IMR-90 (cell line): ENCODE results near the gene FXN. TPM values are rescaled to one million over a fixed set of nuclear protein-coding genes. Genes with fewer than 3 reads are reported as not detected.

Source experiments
- ATAC-seq: fragments of 200-7000 bp; cut with Tn5 transposase; 2 replicates; pipeline ENCODE4 v1.9.1; 2020; ENCODE audit warnings: low read depth, mild to moderate bottlenecking, moderate library complexity
- BruUV-seq: library from RNA; stranded (reverse); fragments of 400-500 nt; replicated peaks from 2 replicates; lab custom pipeline; 2021; lab: Mats Ljungman, UMichigan
- CTCF ChIA-PET: fragments of 300-600 bp; formaldehyde crosslinking; extraction: SDS; loops from one replicate; lab custom pipeline; 2021; ENCODE audit warnings: antibody characterized with exemption; lab: Yijun Ruan, JAX
- POLR2A ChIA-PET: fragments of 300-600 bp; sonication (Branson Sonifier 250); formaldehyde crosslinking; loops from one replicate; lab custom pipeline; 2022; ENCODE audit warnings: antibody characterized with exemption; ENCODE audit not compliant: unreplicated experiment; lab: Charles Lee
- DNase-seq: peaks from one replicate; pipeline ENCODE4 v3.0.0; 2013
- H2AFZ ChIP-seq: replicated peaks from 2 replicates; pipeline ENCODE3; 2013; ENCODE audit warnings: low read length, mild to moderate bottlenecking; ENCODE audit not compliant: poor library complexity
- H2AK5ac ChIP-seq: 2 replicates; pipeline ENCODE4 v1.6.1; 2013; ENCODE audit warnings: low read depth, low read length, inconsistent platforms
- H2AK9ac ChIP-seq: replicated peaks from 2 replicates; pipeline ENCODE3; 2013; ENCODE audit warnings: mild to moderate bottlenecking, low read depth, low read length, moderate library complexity; ENCODE audit not compliant: poor library complexity
- H2BK120ac ChIP-seq: 2 replicates; pipeline ENCODE4 v1.6.1; 2013; ENCODE audit warnings: low read depth, low read length, inconsistent platforms
- H2BK15ac ChIP-seq: 3 replicates; pipeline ENCODE4 v1.6.1; 2013; ENCODE audit warnings: low read depth, low read length, inconsistent platforms
- H2BK20ac ChIP-seq: 2 replicates; pipeline ENCODE4 v1.6.1; 2013; ENCODE audit warnings: low read depth, mild to moderate bottlenecking, inconsistent platforms, low read length, moderate library complexity
- H2BK5ac ChIP-seq: 2 replicates; pipeline ENCODE4 v1.6.1; 2013; ENCODE audit warnings: mild to moderate bottlenecking, low read depth, low read length, inconsistent platforms; ENCODE audit not compliant: poor library complexity, severe bottlenecking
- H3K14ac ChIP-seq: replicated peaks from 2 replicates; pipeline ENCODE4 v1.6.1; 2013; ENCODE audit warnings: low read depth, low read length, inconsistent platforms
- H3K18ac ChIP-seq: 2 replicates; pipeline ENCODE4 v1.6.1; 2013; ENCODE audit warnings: low read depth, low read length, control low read depth
- H3K23ac ChIP-seq: 2 replicates; pipeline ENCODE4 v1.6.1; 2013; ENCODE audit warnings: low read depth, low read length, inconsistent platforms
- H3K27ac ChIP-seq: 2 replicates; pipeline ENCODE4 v1.5.1; 2013; ENCODE audit warnings: mild to moderate bottlenecking, control low read depth, low read length; ENCODE audit not compliant: insufficient read depth
- H3K27me3 ChIP-seq: 2 replicates; pipeline ENCODE4 v1.6.1; 2013; ENCODE audit warnings: low read length; ENCODE audit not compliant: control insufficient read depth, insufficient read depth
- H3K36me3 ChIP-seq: 2 replicates; pipeline ENCODE4 v1.6.1; 2013; ENCODE audit warnings: low read length, mixed read lengths; ENCODE audit not compliant: control insufficient read depth, insufficient read depth
- H3K4ac ChIP-seq: 2 replicates; pipeline ENCODE4 v1.6.1; 2013; ENCODE audit warnings: low read depth, low read length, inconsistent platforms
- H3K4me1 ChIP-seq: 2 replicates; pipeline ENCODE4 v1.6.1; 2013; ENCODE audit warnings: low read length, mixed read lengths; ENCODE audit not compliant: control insufficient read depth, insufficient read depth
- H3K4me2 ChIP-seq: 2 replicates; pipeline ENCODE4 v1.6.1; 2013; ENCODE audit warnings: low read depth, mild to moderate bottlenecking, control low read depth, low read length, moderate library complexity
- H3K4me3 ChIP-seq: 2 replicates; pipeline ENCODE4 v1.5.1; 2013; ENCODE audit warnings: low read depth, mild to moderate bottlenecking, control low read depth, low read length, moderate library complexity; ENCODE audit not compliant: insufficient read depth
- H3K56ac ChIP-seq: 2 replicates; pipeline ENCODE4 v1.6.1; 2013; ENCODE audit warnings: low read length, inconsistent platforms; ENCODE audit not compliant: insufficient read depth; ENCODE audit errors: extremely low read depth
- H3K79me1 ChIP-seq, 2 experiments: 2 replicates each; pipeline ENCODE4 v1.6.1; 2013; ENCODE audit warnings: low read length in 2 of 2, inconsistent platforms in 1 of 2, low read depth in 1 of 2
- H3K9ac ChIP-seq: 2 replicates; pipeline ENCODE4 v1.6.1; 2013; ENCODE audit warnings: low read depth, low read length, control low read depth
- H3K9me1 ChIP-seq: 2 replicates; pipeline ENCODE4 v1.6.1; 2013; ENCODE audit warnings: low read length, inconsistent platforms; ENCODE audit not compliant: insufficient read depth
- H3K9me3 ChIP-seq: 2 replicates; pipeline ENCODE4 v1.6.1; 2013; ENCODE audit warnings: low read length; ENCODE audit not compliant: control insufficient read depth, insufficient read depth
- H4K20me1 ChIP-seq: 2 replicates; pipeline ENCODE4 v1.6.1; 2013; ENCODE audit warnings: low read length, inconsistent platforms; ENCODE audit not compliant: insufficient read depth
- H4K5ac ChIP-seq: 2 replicates; pipeline ENCODE4 v1.6.1; 2013; ENCODE audit warnings: mild to moderate bottlenecking, low read depth, low read length, control low read depth
- H4K8ac ChIP-seq, 2 experiments: 2 replicates each; pipeline ENCODE4 v1.6.1; 2013; ENCODE audit warnings: low read depth in 2 of 2, low read length in 2 of 2, control low read depth in 1 of 2, inconsistent platforms in 1 of 2
- H4K91ac ChIP-seq: 2 replicates; pipeline ENCODE4 v1.6.1; 2013; ENCODE audit warnings: low read depth, low read length, inconsistent platforms; ENCODE audit not compliant: insufficient read depth
- BHLHE40 ChIP-seq: fragments of 150-350 bp; IDR thresholded peaks from 2 replicates; pipeline ENCODE4 v1.6.1; 2016; ENCODE audit warnings: mild to moderate bottlenecking, low read depth, low read length
- CEBPB ChIP-seq: IDR thresholded peaks from 2 replicates; pipeline ENCODE4 v1.6.1; 2012; ENCODE audit warnings: low read depth, low read length, improper control_type of control experiment
- CHD1 ChIP-seq: IDR thresholded peaks from 2 replicates; pipeline ENCODE4 v1.6.1; 2012; ENCODE audit warnings: low read depth, low read length, improper control_type of control experiment
- MAFK ChIP-seq: IDR thresholded peaks from 2 replicates; pipeline ENCODE4 v1.6.1; 2012; ENCODE audit warnings: low read depth, low read length, improper control_type of control experiment
- MAZ ChIP-seq: IDR thresholded peaks from 2 replicates; pipeline ENCODE4 v1.6.1; 2012; ENCODE audit warnings: low read depth, mild to moderate bottlenecking, low read length, improper control_type of control experiment, moderate library complexity, borderline replicate concordance
- MXI1 ChIP-seq: IDR thresholded peaks from 2 replicates; pipeline ENCODE4 v1.6.1; 2012; ENCODE audit warnings: low read depth, mild to moderate bottlenecking, low read length, moderate library complexity, borderline replicate concordance
- NFE2L2 ChIP-seq: fragments of 150-350 bp; IDR thresholded peaks from 2 replicates; pipeline ENCODE4 v1.6.1; 2016; ENCODE audit warnings: low read depth, mild to moderate bottlenecking, low read length
- POLR2A ChIP-seq: IDR thresholded peaks from 2 replicates; pipeline ENCODE4 v1.6.1; 2012; ENCODE audit warnings: mild to moderate bottlenecking, low read depth, low read length
- RAD21 ChIP-seq: IDR thresholded peaks from 2 replicates; pipeline ENCODE4 v1.6.1; 2012; ENCODE audit warnings: low read length, improper control_type of control experiment
- USF2 ChIP-seq: fragments of 150-350 bp; IDR thresholded peaks from 2 replicates; pipeline ENCODE4 v1.6.1; 2017; ENCODE audit warnings: mild to moderate bottlenecking, antibody characterized with exemption, low read length, low read depth
- WGBS, 2 experiments: methylation state at CpG; one replicate each; pipeline versions ENCODE4 v1.1.5 to v1.1.7; 2013; ENCODE audit warnings: missing lambda C conversion rate in 2 of 2; ENCODE audit not compliant: insufficient read length in 1 of 2; ENCODE audit errors: extremely low coverage in 2 of 2; 5-methylcytosine and 5-hydroxymethylcytosine counted together
- dilution Hi-C: fragments of 300-500 bp; cut with HindIII; formaldehyde crosslinking; loops from one replicate; pipeline ENCODE4 v1.14.3; 2018; ENCODE audit warnings: low sequenced_read_pairs; ENCODE audit not compliant: unreplicated experiment
- in situ Hi-C: fragments of 300-500 bp; cut with MboI; formaldehyde crosslinking; loops from 3 replicates; pipeline ENCODE4 v1.14.3; 2019; ENCODE audit warnings: low sequenced_read_pairs, inconsistent platforms, mixed read lengths
- intact Hi-C: fragments of 100-400 bp; cut with micrococcal nuclease; formaldehyde crosslinking; loops from 2 replicates; pipeline ENCODE4 v1.10.0; 2022
- polyA plus RNA-seq, 3 experiments: library from polyadenylated mRNA; depleted of rRNA; stranded (reverse); fragments of >200 nt; gene quantifications; 2 replicates each; pipeline ENCODE4 v1.2.3, GENCODE V29; 2012; ENCODE audit warnings: low replicate concordance in 1 of 3
- total RNA-seq: library from RNA; depleted of rRNA; stranded (reverse); fragments of >200 nt; gene quantifications from 2 replicates; pipeline ENCODE4 v1.2.3, GENCODE V29; 2012
- TF ChIP-seq, protein P1 (sequence below): conservative IDR thresholded peaks from 2 replicates; pipeline ENCODE4 v1.5.1; 2012; ENCODE audit warnings: mild to moderate bottlenecking, low read depth, low read length, improper control_type of control experiment

Gene FXN
- total and polyA plus RNA-seq, 2 of the 4 experiments (the other 2 are of a cell fraction) = 3.9 to 18.1 TPM

GRCh38 chr9:69122549-69123141, 87.1 kb downstream of the FXN start (continued):
- peak; percentile 3; the same call in 1 of the 2 replicates for TF ChIP-seq RAD21

DNA sequence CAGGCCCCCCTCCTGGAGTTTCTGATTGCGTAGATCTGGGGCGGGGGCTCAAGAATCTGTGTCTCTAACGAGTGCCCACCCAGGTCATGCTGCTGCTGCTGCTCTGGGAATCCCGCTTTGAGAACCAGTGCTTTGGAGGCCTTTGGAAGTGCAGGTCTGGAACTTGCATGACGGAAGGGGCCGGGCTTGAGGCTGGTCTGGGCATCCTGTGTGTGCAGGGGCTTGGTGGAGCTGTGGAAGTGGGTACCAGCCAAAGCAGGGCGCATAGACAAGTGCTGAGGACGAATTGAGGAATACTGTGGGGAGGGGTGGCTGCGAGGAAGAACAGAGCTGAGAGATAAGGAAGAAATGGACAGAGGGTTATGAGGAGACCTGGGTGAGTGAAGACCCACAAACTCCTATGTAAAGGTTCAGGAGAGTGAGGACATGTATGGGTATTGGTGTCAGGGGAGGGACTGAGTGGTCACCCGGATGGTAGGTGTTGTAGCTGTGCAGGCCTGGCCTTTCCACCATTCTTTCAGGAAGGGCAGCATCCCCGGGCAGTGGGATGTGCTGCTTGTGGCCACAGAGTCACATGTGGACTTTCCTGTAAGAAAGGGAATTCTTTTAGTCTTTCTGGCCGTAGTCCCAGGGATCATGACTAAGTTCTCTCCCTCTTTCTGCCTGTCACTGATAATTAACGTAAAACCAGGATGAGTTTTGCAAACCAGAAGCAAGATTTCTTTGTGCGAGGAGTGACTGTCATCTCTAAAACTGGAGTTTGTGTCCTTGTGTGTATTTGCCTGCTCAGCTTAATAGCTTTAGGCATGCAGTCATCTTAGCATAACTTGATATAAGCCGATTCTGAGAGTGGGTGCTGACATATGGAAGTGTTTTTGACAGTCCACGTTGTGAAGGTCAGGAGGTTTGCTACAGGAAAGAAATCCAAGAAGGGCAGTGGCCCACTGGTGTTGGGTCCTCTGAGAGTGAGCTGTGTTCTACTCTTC, 95.2 kb downstream of the FXN start:
- no TSS peak for BruUV-seq
- H3K9me1 ChIP-seq = peaks cover 30% of the 10 kb centered on the region
- ATAC-seq (peak; percentile 47), DNase-seq (peak; percentile 90)
- no peaks in the 10 kb centered on the region for H3K27me3 ChIP-seq
- H2BK15ac ChIP-seq = 0 out of 3 replicates have a peak overlapping the region, but pooled peaks have one; percentile 23
- H3K56ac ChIP-seq = no peak overlapping the region
- CTCF ChIA-PET = no interaction called here
- intact Hi-C loops = loop anchor here (5.0 kb wide), 1 partner anchor 52 kb away; no protein-coding TSS in a partner anchor
- 85% methylated on average over 5 of the region's 16 CpGs; no CpG with 5 or more reads in 1 of the 2 experiments for WGBS, 2 experiments
- peak overlapping the region; percentile 18; the same call in 1 of the 2 replicates for H3K27ac ChIP-seq
- H4K5ac ChIP-seq = no peak overlapping the region
- peak overlapping the region; percentile 33 for H3K4me2 ChIP-seq
- H2AK9ac ChIP-seq = peak overlapping the region; percentile 35
- in situ Hi-C loops = no loop called here
- H4K20me1 ChIP-seq = peaks cover 14% of the 10 kb centered on the region
- H3K4me1 ChIP-seq = peaks cover 17% of the 10 kb centered on the region
- H4K91ac ChIP-seq = peak overlapping the region; percentile 69; the same call in 1 of the 2 replicates
- H3K23ac ChIP-seq = peak overlapping the region; percentile 19; the same call in 1 of the 2 replicates
- no peak overlapping the region; the same call in 1 of the 2 replicates for H3K18ac ChIP-seq
- H2AK5ac ChIP-seq = peak overlapping the region; percentile 68; the same call in 1 of the 2 replicates
- H4K8ac ChIP-seq = peak overlapping the region in 1 of 2 experiments; percentile 46; a peak in 2 of 4 replicates
- H3K9ac ChIP-seq = no peak overlapping the region; the same call in 1 of the 2 replicates
- no peaks in the 10 kb centered on the region for H3K9me3 ChIP-seq
- peak overlapping the region; percentile 76 for H2AFZ ChIP-seq
- POLR2A ChIA-PET = no interaction called here
- H2BK5ac ChIP-seq = peak overlapping the region; percentile 7
- peak overlapping the region; percentile 42 for H3K4ac ChIP-seq
- dilution Hi-C loops = no loop called here
- H3K79me1 ChIP-seq = peaks cover 19 to 53% of the 10 kb centered on the region in 2 experiments; a peak in 3 of 4 replicates
- H3K14ac ChIP-seq = peak overlapping the region; percentile 29; the same call in 1 of the 2 replicates
- H3K36me3 ChIP-seq = no peaks in the 10 kb centered on the region
- no peak overlapping the region for H3K4me3 ChIP-seq
- H2BK120ac ChIP-seq = peak overlapping the region; percentile 48
- H2BK20ac ChIP-seq = peak overlapping the region; percentile 22; the same call in 1 of the 2 replicates
- TF ChIP-seq CHD1 (no peak), CEBPB (no peak), POLR2A (no peak), MAZ (no peak), MAFK (peak; percentile 77), USF2 (peak; percentile 73), MXI1 (no peak), NFE2L2 (no peak), BHLHE40 (peak; percentile 54)
- TF ChIP-seq, protein P1, sequence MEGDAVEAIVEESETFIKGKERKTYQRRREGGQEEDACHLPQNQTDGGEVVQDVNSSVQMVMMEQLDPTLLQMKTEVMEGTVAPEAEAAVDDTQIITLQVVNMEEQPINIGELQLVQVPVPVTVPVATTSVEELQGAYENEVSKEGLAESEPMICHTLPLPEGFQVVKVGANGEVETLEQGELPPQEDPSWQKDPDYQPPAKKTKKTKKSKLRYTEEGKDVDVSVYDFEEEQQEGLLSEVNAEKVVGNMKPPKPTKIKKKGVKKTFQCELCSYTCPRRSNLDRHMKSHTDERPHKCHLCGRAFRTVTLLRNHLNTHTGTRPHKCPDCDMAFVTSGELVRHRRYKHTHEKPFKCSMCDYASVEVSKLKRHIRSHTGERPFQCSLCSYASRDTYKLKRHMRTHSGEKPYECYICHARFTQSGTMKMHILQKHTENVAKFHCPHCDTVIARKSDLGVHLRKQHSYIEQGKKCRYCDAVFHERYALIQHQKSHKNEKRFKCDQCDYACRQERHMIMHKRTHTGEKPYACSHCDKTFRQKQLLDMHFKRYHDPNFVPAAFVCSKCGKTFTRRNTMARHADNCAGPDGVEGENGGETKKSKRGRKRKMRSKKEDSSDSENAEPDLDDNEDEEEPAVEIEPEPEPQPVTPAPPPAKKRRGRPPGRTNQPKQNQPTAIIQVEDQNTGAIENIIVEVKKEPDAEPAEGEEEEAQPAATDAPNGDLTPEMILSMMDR = no peak
